ENCODE results near the gene ETV6.

ETV6 gene

GRCh38 chr12:11854011-11854499, 204.6 kb downstream of the ETV6 start:
- DNase-seq (ENCODE audit: low read depth, low spot score): no peak

GRCh38 chr12:11855983-11856374, 206.5 kb downstream of the ETV6 start:
- DNase-seq (ENCODE audit: low read depth, low spot score): no peak

GRCh38 chr12:11856971-11857370, 207.5 kb downstream of the ETV6 start:
- no peak for DNase-seq (ENCODE audit: low read depth, low spot score)

GRCh38 chr12:11859705-11860425, 210.4 kb downstream of the ETV6 start:
- no peak for DNase-seq (ENCODE audit: low read depth, low spot score)

GRCh38 chr12:11861155-11861863, 211.8 kb downstream of the ETV6 start:
- DNase-seq (ENCODE audit: low read depth, low spot score): no peak

- no peak for DNase-seq (ENCODE audit: low read depth, low spot score)
These were observed 212.6 kb downstream of the ETV6 start for GRCh38 chr12:11861864-11862600.

GRCh38 chr12:11862798-11863197, 213.3 kb downstream of the ETV6 start:
- DNase-seq (ENCODE audit: low read depth, low spot score): no peak

- no peak for DNase-seq (ENCODE audit: low read depth, low spot score)
These were observed 214.0 kb downstream of the ETV6 start for GRCh38 chr12:11863478-11863906.

GRCh38 chr12:11863988-11864387, 214.5 kb downstream of the ETV6 start:
- no peak for DNase-seq (ENCODE audit: low read depth, low spot score)

- DNase-seq (ENCODE audit: low read depth, low spot score): no peak
These were observed 216.3 kb downstream of the ETV6 start for GRCh38 chr12:11865824-11866223.

GRCh38 chr12:11868027-11868426, 218.6 kb downstream of the ETV6 start:
- no peak for DNase-seq (ENCODE audit: low read depth, low spot score)

- DNase-seq (ENCODE audit: low read depth, low spot score): no peak
These were observed 219.9 kb downstream of the ETV6 start for GRCh38 chr12:11869406-11869805.

- no peak for DNase-seq (ENCODE audit: low read depth, low spot score)
These were observed 220.6 kb downstream of the ETV6 start for GRCh38 chr12:11870041-11870451.

GRCh38 chr12:11872055-11872454, 222.6 kb downstream of the ETV6 start:
- DNase-seq (ENCODE audit: low read depth, low spot score): no peak

- no peak for DNase-seq (ENCODE audit: low read depth, low spot score)
These were observed 226.0 kb downstream of the ETV6 start for GRCh38 chr12:11875414-11875935.

- no peak for DNase-seq (ENCODE audit: low read depth, low spot score)
These were observed 226.8 kb downstream of the ETV6 start for GRCh38 chr12:11876307-11876706.

GRCh38 chr12:11877102-11877826, 227.8 kb downstream of the ETV6 start:
- DNase-seq (ENCODE audit: low read depth, low spot score): no peak

GRCh38 chr12:11877869-11878780, 228.7 kb downstream of the ETV6 start:
- DNase-seq (ENCODE audit: low read depth, low spot score): no peak

- no peak for DNase-seq (ENCODE audit: low read depth, low spot score)
These were observed 229.8 kb downstream of the ETV6 start for GRCh38 chr12:11879306-11879705.

GRCh38 chr12:11880381-11880780, 230.9 kb downstream of the ETV6 start:
- DNase-seq (ENCODE audit: low read depth, low spot score): no peak
